ENCODE results near the gene NNMT. TPM values are rescaled to one million over a fixed set of nuclear protein-coding genes. Genes with fewer than 3 reads are reported as not detected.

The NNMT gene
- total RNA-seq, result 3.7 and 5.4 TPM in 2 replicates

DNA sequence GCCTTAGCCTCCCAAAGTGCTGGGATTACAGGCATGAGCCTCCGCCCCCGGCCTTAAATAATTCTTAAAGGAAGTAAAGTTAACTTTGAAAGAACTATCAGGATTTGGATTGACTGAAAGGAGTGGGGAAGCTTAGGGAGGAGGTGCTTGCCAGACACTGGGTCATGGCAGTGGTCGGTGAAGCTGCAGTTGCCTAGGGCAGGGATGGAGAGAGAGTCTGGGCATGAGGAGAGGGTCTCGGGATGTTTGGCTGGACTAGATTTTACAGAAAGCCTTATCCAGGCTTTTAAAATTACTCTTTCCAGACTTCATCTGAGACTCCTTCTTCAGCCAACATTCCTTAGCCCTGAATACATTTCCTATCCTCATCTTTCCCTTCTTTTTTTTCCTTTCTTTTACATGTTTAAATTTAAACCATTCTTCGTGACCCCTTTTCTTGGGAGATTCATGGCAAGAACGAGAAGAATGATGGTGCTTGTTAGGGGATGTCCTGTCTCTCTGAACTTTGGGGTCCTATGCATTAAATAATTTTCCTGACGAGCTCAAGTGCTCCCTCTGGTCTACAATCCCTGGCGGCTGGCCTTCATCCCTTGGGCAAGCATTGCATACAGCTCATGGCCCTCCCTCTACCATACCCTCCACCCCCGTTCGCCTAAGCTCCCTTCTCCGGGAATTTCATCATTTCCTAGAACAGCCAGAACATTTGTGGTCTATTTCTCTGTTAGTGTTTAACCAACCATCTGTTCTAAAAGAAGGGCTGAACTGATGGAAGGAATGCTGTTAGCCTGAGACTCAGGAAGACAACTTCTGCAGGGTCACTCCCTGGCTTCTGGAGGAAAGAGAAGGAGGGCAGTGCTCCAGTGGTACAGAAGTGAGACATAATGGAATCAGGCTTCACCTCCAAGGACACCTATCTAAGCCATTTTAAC is at the start of gene NNMT:
NNMT (plus strand) TSS at position 724 of the 929 bp plus-strand sequence; CDS start at position 882, 158 bp downstream.

Other genes starting within 250 kb of the NNMT start
- 3.6 and 5.1 TPM in 2 replicates for gene ZBTB16, start 236.7 kb upstream of the NNMT start, total RNA-seq
- gene C11orf71, start 104.1 kb downstream of the NNMT start, total RNA-seq, result 3.3 and 6.9 TPM in 2 replicates
- gene RBM7, start 104.3 kb downstream of the NNMT start, total RNA-seq, result 4.4 and 14.7 TPM in 2 replicates
- 151 and 165 TPM in 2 replicates for gene REXO2, start 143.1 kb downstream of the NNMT start, total RNA-seq

Measured in airway epithelial cell (primary cell).